ENCODE data around the gene DNASE1L3. TPM values are rescaled to one million over a fixed set of nuclear protein-coding genes. Genes with fewer than 3 reads are reported as not detected.

DNASE1L3 gene
- total and polyA plus RNA-seq, 2 of the 8 experiments (the other 6 are each of a cell fraction or from before 2014, with no cell fraction given): not detected

GRCh38 chr3:58169371-58169770 lies 41.4 kb downstream of the DNASE1L3 start:
- H3K27ac ChIP-seq (ENCODE audit: low read depth, low read length): no peak overlapping the region
- no peak overlapping the region for H2BK5ac ChIP-seq (ENCODE audit: low read depth, low read length)
- H2AK5ac ChIP-seq (ENCODE audit: low read depth, low read length): no peak overlapping the region
- peaks cover 0 to 17% (median 11%) of the 10 kb centered on the region in 4 experiments; a peak in 5 of 7 replicates for H3K4me1 ChIP-seq (replicated peaks in 1 of 4; ENCODE audit: control insufficient read depth in 3 of 4, insufficient read depth in 4 of 4, low read length in 3 of 4)
- 0 out of 7 replicates have a peak overlapping the region, but pooled peaks of 1 of the 4 experiments have one; percentile 42 for H3K9ac ChIP-seq (replicated peaks in 1 of 4; ENCODE audit: extremely low read depth in 1 of 4, low read depth in 3 of 4, low read length in 3 of 4)
- H2BK15ac ChIP-seq (ENCODE audit: low read length): no peak overlapping the region
- FAIRE-seq (no peak), DNase-seq (ENCODE audit: low read depth in 1 of 2, low spot score in 2 of 2) (no peak)
- no peak overlapping the region for H3K4me3 ChIP-seq (ENCODE audit: extremely low read depth in 1 of 4, insufficient read depth in 2 of 4, low read depth in 3 of 4, low read length in 4 of 4)
- no peaks in the 10 kb centered on the region for H3K27me3 ChIP-seq (replicated peaks in 1 of 4; ENCODE audit: control insufficient read depth in 3 of 4, extremely low read depth in 1 of 4, insufficient read depth in 3 of 4, low read length in 3 of 4)
- H3K36me3 ChIP-seq (ENCODE audit: control insufficient read depth in 2 of 4, insufficient read depth in 4 of 4, low read length in 3 of 4): peaks cover 2 to 24% (median 10%) of the 10 kb centered on the region in 4 experiments; a peak in 7 of 8 replicates
- no peak overlapping the region for H2BK20ac ChIP-seq (ENCODE audit: low read length)
- no peak overlapping the region for H3K23ac ChIP-seq (ENCODE audit: insufficient read length)
- no peaks in the 10 kb centered on the region for H3K23me2 ChIP-seq (ENCODE audit: low read depth, low read length)
- H2BK120ac ChIP-seq (replicated peaks; ENCODE audit: low read depth, low read length): no peak overlapping the region
- ChIA-PET POLR2A (ENCODE audit: partially characterized antibody) (no interaction called here), CTCF (ENCODE audit: partially characterized antibody) (no interaction called here)
- H4K8ac ChIP-seq (ENCODE audit: extremely low read depth, insufficient read depth, low read length): no peak overlapping the region
- no peak overlapping the region for H3K4ac ChIP-seq (replicated peaks; ENCODE audit: insufficient read length, low read depth, low read length)
- no peaks in the 10 kb centered on the region for H3K79me2 ChIP-seq (ENCODE audit: control insufficient read depth in 1 of 2, insufficient read depth in 2 of 2, low read length in 2 of 2)
- H3K14ac ChIP-seq (ENCODE audit: insufficient read length): no peak overlapping the region
- no peak overlapping the region for H4K5ac ChIP-seq (ENCODE audit: insufficient read length, low read depth, low read length)
- no peaks in the 10 kb centered on the region; the same call in 1 of the 2 replicates for H3K79me1 ChIP-seq (ENCODE audit: low read depth, low read length)
- H3K9me3 ChIP-seq (ENCODE audit: insufficient read depth in 2 of 2, low read depth in 1 of 2, low read length in 1 of 2): no peaks in the 10 kb centered on the region
- WGBS, 2 experiments (ENCODE audit: extremely low coverage in 1 of 2, insufficient coverage in 1 of 2, insufficient read length in 1 of 2, insufficient replicate concordance in 2 of 2, low coverage in 1 of 2, low lambda C conversion rate in 2 of 2, missing lambda C conversion rate in 1 of 2): 95% methylated on average over 6 of the region's 9 CpGs; no CpG with 5 or more reads in 1 of the 2 experiments
- no peak overlapping the region for H2BK12ac ChIP-seq (ENCODE audit: low read depth, low read length)
- H3K56ac ChIP-seq (replicated peaks; ENCODE audit: insufficient read length, low read depth, low read length): no peak overlapping the region
- no peak overlapping the region for H3K4me2 ChIP-seq (ENCODE audit: insufficient read depth in 1 of 2, low read depth in 2 of 2, low read length in 2 of 2)
- no peak overlapping the region for H4K91ac ChIP-seq (replicated peaks; ENCODE audit: insufficient read length, low read length)
- no peak overlapping the region for H2AFZ ChIP-seq (ENCODE audit: low read length)
- peaks cover 0 to 6% of the 10 kb centered on the region in 2 experiments for H4K20me1 ChIP-seq (replicated peaks in 1 of 2; ENCODE audit: control insufficient read depth in 1 of 2, insufficient read depth in 2 of 2, low read length in 2 of 2)
- no peak overlapping the region for H3K18ac ChIP-seq (ENCODE audit: extremely low read depth, low read length)
- TF ChIP-seq NRF1 (IDR thresholded peaks at IDR 0.05; ENCODE audit: low read depth, low read length): no peak
- no peak for TF ChIP-seq HDAC6 (IDR thresholded peaks at IDR 0.05; ENCODE audit: low read depth, low read length)
- no peak for TF ChIP-seq SIN3A (conservative IDR thresholded peaks at IDR 0.05 in 1 of 2, IDR thresholded peaks at IDR 0.05 in 1 of 2; ENCODE audit: low read depth in 1 of 2, low read length in 2 of 2)
- no peak for TF ChIP-seq GABPA (IDR thresholded peaks at IDR 0.05; ENCODE audit: borderline replicate concordance, insufficient read depth, low read length)
- TF ChIP-seq KDM4A (IDR thresholded peaks at IDR 0.05; ENCODE audit: low read depth, low read length, severe bottlenecking): no peak
- no peak for TF ChIP-seq JUN (IDR thresholded peaks at IDR 0.05; ENCODE audit: low read depth, low read length)
- no peak for TF ChIP-seq KDM1A (IDR thresholded peaks at IDR 0.05; ENCODE audit: borderline replicate concordance, low read length)
- TF ChIP-seq, protein P1, sequence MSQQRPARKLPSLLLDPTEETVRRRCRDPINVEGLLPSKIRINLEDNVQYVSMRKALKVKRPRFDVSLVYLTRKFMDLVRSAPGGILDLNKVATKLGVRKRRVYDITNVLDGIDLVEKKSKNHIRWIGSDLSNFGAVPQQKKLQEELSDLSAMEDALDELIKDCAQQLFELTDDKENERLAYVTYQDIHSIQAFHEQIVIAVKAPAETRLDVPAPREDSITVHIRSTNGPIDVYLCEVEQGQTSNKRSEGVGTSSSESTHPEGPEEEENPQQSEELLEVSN (IDR thresholded peaks at IDR 0.05): no peak
- TF ChIP-seq CTBP2 (IDR thresholded peaks at IDR 0.05; ENCODE audit: borderline replicate concordance, insufficient read depth, insufficient read length, low read length): no peak
- TF ChIP-seq EP300 (IDR thresholded peaks at IDR 0.05; ENCODE audit: borderline replicate concordance in 1 of 2, low read depth in 2 of 2, low read length in 2 of 2): no peak
- TF ChIP-seq, protein P2, sequence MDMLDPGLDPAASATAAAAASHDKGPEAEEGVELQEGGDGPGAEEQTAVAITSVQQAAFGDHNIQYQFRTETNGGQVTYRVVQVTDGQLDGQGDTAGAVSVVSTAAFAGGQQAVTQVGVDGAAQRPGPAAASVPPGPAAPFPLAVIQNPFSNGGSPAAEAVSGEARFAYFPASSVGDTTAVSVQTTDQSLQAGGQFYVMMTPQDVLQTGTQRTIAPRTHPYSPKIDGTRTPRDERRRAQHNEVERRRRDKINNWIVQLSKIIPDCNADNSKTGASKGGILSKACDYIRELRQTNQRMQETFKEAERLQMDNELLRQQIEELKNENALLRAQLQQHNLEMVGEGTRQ (IDR thresholded peaks at IDR 0.05; ENCODE audit: low read length): no peak

Measured in H1 (cell line).